Measurements from ENCODE around the gene TBC1D23. TPM values are rescaled to one million over a fixed set of nuclear protein-coding genes. Genes with fewer than 3 reads are reported as not detected.

Gene TBC1D23
- total RNA-seq, 4 donors from 2014 or later: 21.2 to 32.8 (median 26.9) TPM

DNA sequence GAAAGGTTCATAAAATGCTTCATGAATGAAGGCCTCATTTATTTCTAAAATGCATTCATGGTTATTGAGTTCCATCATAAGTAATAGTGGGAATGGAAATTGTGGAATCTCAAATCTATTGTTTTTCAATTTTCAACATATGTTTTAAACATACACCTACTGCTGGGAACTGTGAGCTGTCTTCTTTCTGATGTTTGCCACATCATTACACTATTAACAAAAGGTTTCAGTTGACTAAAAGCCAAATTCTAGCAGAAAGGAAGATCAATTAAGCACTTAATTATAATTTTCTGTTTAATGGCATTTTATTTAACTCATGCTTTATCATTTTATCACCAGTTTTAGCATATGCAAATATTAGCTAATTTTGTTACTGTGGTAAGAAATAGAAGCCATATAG, 13.8 kb upstream of the TBC1D23 start:
- H3K27me3 ChIP-seq: no peaks in the 10 kb centered on the region
- intact Hi-C loops (cut with DNase I): no loop called here
- no peak overlapping the region for H3K27ac ChIP-seq (replicated peaks in 1 of 4)
- H3K9me3 ChIP-seq: no peaks in the 10 kb centered on the region
- no peaks in the 10 kb centered on the region for H3K36me3 ChIP-seq
- H3K4me1 ChIP-seq: no peaks in the 10 kb centered on the region
- no peak for DNase-seq (ENCODE audit: extremely low spot score)
- no peak overlapping the region for H3K4me3 ChIP-seq
- TF ChIP-seq POLR2A (IDR thresholded peaks at IDR 0.05; ENCODE audit: low read depth) (no peak), POLR2AphosphoS5 (IDR thresholded peaks at IDR 0.05) (no peak), EP300 (IDR thresholded peaks at IDR 0.05) (no peak)
- TF ChIP-seq, protein P1, sequence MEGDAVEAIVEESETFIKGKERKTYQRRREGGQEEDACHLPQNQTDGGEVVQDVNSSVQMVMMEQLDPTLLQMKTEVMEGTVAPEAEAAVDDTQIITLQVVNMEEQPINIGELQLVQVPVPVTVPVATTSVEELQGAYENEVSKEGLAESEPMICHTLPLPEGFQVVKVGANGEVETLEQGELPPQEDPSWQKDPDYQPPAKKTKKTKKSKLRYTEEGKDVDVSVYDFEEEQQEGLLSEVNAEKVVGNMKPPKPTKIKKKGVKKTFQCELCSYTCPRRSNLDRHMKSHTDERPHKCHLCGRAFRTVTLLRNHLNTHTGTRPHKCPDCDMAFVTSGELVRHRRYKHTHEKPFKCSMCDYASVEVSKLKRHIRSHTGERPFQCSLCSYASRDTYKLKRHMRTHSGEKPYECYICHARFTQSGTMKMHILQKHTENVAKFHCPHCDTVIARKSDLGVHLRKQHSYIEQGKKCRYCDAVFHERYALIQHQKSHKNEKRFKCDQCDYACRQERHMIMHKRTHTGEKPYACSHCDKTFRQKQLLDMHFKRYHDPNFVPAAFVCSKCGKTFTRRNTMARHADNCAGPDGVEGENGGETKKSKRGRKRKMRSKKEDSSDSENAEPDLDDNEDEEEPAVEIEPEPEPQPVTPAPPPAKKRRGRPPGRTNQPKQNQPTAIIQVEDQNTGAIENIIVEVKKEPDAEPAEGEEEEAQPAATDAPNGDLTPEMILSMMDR (IDR thresholded peaks at IDR 0.05): no peak

DNA sequence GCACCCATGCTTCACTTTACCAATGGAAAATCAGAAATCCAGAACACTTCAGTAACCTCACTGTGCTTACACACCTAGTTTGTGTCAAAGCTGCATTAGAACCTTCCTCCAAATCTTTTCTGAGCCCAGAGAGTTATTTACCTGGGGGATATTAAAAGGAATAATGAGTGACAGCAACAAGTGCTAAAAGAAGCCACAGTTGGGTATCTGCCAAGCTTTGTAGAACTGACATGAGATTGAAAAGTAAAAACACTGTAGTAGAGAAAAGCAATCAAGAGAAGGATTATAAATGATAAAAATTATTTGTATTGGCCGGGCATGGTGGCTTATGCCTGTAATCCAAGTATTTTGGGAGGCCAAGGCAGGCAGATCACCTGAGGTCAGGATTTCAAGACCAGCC, 8.8 kb upstream of the TBC1D23 start:
- Histone ChIP-seq H3K27me3 (no peaks in the 10 kb centered on the region), H3K27ac (replicated peaks in 1 of 4) (no peak overlapping the region), H3K9me3 (no peaks in the 10 kb centered on the region), H3K36me3 (no peaks in the 10 kb centered on the region), H3K4me1 (peaks cover 8 to 19% (median 12%) of the 10 kb centered on the region in 4 donors), H3K4me3 (no peak overlapping the region)
- intact Hi-C loops (cut with DNase I): loop anchor here (5.0 kb wide), 1 partner anchor 185 kb away; no protein-coding TSS in a partner anchor
- TF ChIP-seq EP300 (IDR thresholded peaks at IDR 0.05): no peak
- DNase-seq (ENCODE audit: extremely low spot score): no peak
- WGBS: 84% methylated on average over 1 of the region's 1 CpG

DNA sequence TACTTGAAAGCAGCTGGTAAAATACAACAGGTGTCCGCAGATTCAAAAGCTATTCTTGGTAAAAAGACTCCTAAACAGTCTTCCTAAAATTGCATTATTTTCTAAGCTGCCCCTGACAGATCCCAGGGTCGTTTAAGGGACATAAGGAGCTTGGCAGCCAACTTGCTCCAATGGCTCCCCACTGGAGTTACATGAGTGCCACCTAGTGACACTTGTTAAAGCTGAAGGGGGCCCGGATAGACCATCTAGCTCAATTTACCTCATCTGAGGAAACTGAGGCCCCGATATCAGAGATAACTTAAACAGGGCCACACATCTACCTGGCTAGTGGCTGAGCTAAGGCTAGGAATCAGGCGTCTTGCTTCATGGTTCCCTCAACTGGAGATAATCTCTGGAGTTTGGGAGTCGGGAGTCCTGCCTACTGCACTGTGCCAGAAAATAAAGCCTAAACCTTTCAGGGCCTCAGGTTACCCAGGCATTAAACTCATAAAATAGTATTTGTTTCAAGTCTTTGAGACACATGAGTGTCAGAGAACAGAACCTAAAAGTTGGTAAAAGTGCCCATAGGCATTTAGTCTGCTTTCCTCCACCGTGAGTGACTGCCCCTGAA, 6.5 kb upstream of the TBC1D23 start:
- H3K9me3 ChIP-seq: no peaks in the 10 kb centered on the region
- peak overlapping the region; percentile 45 to 70 (median 57) for H3K27ac ChIP-seq (replicated peaks in 1 of 4)
- intact Hi-C loops (cut with DNase I): loop anchor here (2.0 to 5.0 kb wide), 2 partner anchors 187 to 411 kb away; no protein-coding TSS in a partner anchor
- H3K36me3 ChIP-seq: no peaks in the 10 kb centered on the region
- TF ChIP-seq, protein P1 (IDR thresholded peaks at IDR 0.05): peak; percentile 74 to 85 (median 82)
- TF ChIP-seq EP300 (IDR thresholded peaks at IDR 0.05) (no peak), POLR2AphosphoS5 (IDR thresholded peaks at IDR 0.05) (peak in 1 of 2 donors; percentile 38), POLR2A (IDR thresholded peaks at IDR 0.05; ENCODE audit: low read depth) (no peak)
- WGBS: 29% methylated on average over 7 of the region's 7 CpGs
- no peaks in the 10 kb centered on the region for H3K27me3 ChIP-seq
- no peak overlapping the region for H3K4me3 ChIP-seq
- H3K4me1 ChIP-seq: peaks cover 11 to 27% (median 12%) of the 10 kb centered on the region in 4 donors
- no peak for DNase-seq (ENCODE audit: extremely low spot score)

DNA sequence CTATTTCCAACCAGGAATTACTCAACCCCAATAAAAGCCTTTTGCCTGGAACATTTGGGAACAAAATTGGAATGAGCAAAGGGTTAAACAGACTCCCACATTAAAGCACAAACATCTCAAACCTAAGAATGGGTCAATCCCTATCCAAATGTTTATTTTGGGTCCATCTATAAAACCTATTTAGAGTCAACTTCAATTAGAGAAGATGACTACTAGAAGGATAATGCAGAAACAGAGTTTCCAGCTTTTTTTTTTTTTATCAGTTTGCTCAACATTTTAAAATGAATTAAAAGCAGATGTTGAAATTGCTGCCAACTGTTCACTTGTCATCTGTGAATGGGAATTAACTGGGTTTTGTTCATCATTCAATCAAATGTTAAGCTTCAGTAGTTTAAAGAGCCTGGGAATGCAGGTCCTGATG, 4.1 kb upstream of the TBC1D23 start:
- TF ChIP-seq, protein P1 (IDR thresholded peaks at IDR 0.05): no peak
- no peak for TF ChIP-seq EP300 (IDR thresholded peaks at IDR 0.05)
- no peak for TF ChIP-seq POLR2AphosphoS5 (IDR thresholded peaks at IDR 0.05)
- no peak for TF ChIP-seq POLR2A (IDR thresholded peaks at IDR 0.05; ENCODE audit: low read depth)
- Histone ChIP-seq H3K9me3 (no peaks in the 10 kb centered on the region), H3K4me1 (peaks cover 23 to 44% (median 29%) of the 10 kb centered on the region in 4 donors), H3K4me3 (no peak overlapping the region), H3K27ac (replicated peaks in 1 of 4) (no peak overlapping the region), H3K36me3 (no peaks in the 10 kb centered on the region), H3K27me3 (no peaks in the 10 kb centered on the region)
- intact Hi-C loops (cut with DNase I): no loop called here
- no peak for DNase-seq (ENCODE audit: extremely low spot score)

DNA sequence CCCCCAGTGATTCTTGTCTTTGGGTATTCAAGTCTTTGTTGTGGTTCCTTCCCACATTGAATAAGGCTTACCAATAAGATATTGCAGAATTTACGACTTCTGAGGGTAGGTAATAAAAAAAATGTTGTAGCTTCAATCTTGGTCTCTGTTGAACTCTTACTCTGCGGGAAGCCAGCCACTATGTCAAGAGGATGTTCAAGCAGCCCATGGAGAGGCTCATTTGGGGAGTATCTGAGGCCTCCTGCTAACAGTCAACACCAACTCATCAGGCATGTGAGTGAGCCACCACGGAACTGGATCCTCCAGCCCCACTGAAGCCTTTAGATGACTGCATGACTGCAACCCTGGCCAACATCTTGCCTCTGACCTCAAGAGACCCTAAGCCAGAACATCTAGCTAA, 3.2 kb upstream of the TBC1D23 start:
- H3K36me3 ChIP-seq: no peaks in the 10 kb centered on the region
- TF ChIP-seq, protein P1 (IDR thresholded peaks at IDR 0.05): no peak
- TF ChIP-seq POLR2AphosphoS5 (IDR thresholded peaks at IDR 0.05) (no peak), EP300 (IDR thresholded peaks at IDR 0.05) (no peak), POLR2A (IDR thresholded peaks at IDR 0.05; ENCODE audit: low read depth) (no peak)
- H3K4me3 ChIP-seq: no peak overlapping the region
- 83% methylated on average over 3 of the region's 3 CpGs for WGBS
- H3K27ac ChIP-seq (replicated peaks in 1 of 4): no peak overlapping the region
- peaks cover 30 to 49% (median 37%) of the 10 kb centered on the region in 4 donors for H3K4me1 ChIP-seq
- intact Hi-C loops (cut with DNase I): no loop called here
- no peak for DNase-seq (ENCODE audit: extremely low spot score)
- no peaks in the 10 kb centered on the region for H3K9me3 ChIP-seq
- H3K27me3 ChIP-seq: no peaks in the 10 kb centered on the region

All from esophagus muscularis mucosa (tissue), 4 donors.